GM20431 (cell line): Measurements from ENCODE around the gene COL8A1.

Source experiments
- in situ Hi-C: fragments of 300-500 bp; cut with MseI, MboI; formaldehyde crosslinking; loops from one replicate; pipeline ENCODE4 v1.15.0; 2020; ENCODE audit warnings: low sequenced_read_pairs; ENCODE audit not compliant: unreplicated experiment

Gene COL8A1

GRCh38 chr3:99753268-99753975 lies 115.0 kb downstream of the COL8A1 start:
- in situ Hi-C loops = no loop called here

GRCh38 chr3:99755831-99756230 lies 117.4 kb downstream of the COL8A1 start:
- in situ Hi-C loops = no loop called here

- in situ Hi-C loops = no loop called here
Observed at GRCh38 chr3:99757966-99758365, 119.6 kb downstream of the COL8A1 start.

- in situ Hi-C loops = no loop called here
Observed at GRCh38 chr3:99758502-99759177, 120.2 kb downstream of the COL8A1 start.

- in situ Hi-C loops = no loop called here
Observed at GRCh38 chr3:99760031-99760430, 121.6 kb downstream of the COL8A1 start.

GRCh38 chr3:99760629-99761028 lies 122.2 kb downstream of the COL8A1 start:
- in situ Hi-C loops = no loop called here

GRCh38 chr3:99761415-99762165 lies 123.2 kb downstream of the COL8A1 start:
- in situ Hi-C loops = no loop called here

GRCh38 chr3:99762901-99763300 lies 124.5 kb downstream of the COL8A1 start:
- in situ Hi-C loops = no loop called here

GRCh38 chr3:99764377-99764776 lies 126.0 kb downstream of the COL8A1 start:
- in situ Hi-C loops = no loop called here

GRCh38 chr3:99765042-99765942 lies 126.9 kb downstream of the COL8A1 start:
- in situ Hi-C loops = no loop called here

- in situ Hi-C loops = no loop called here
Observed at GRCh38 chr3:99767291-99767690, 128.9 kb downstream of the COL8A1 start.

- in situ Hi-C loops = no loop called here
Observed at GRCh38 chr3:99768126-99768525, 129.7 kb downstream of the COL8A1 start.

GRCh38 chr3:99768808-99769501 lies 130.6 kb downstream of the COL8A1 start:
- in situ Hi-C loops = no loop called here

- in situ Hi-C loops = no loop called here
Observed at GRCh38 chr3:99772171-99772570, 133.8 kb downstream of the COL8A1 start.

GRCh38 chr3:99772671-99773070 lies 134.3 kb downstream of the COL8A1 start:
- in situ Hi-C loops = no loop called here

GRCh38 chr3:99774467-99774866 lies 136.1 kb downstream of the COL8A1 start:
- in situ Hi-C loops = no loop called here

- in situ Hi-C loops = no loop called here
Observed at GRCh38 chr3:99776516-99777209, 138.3 kb downstream of the COL8A1 start.

- in situ Hi-C loops = no loop called here
Observed at GRCh38 chr3:99777210-99777549, 138.8 kb downstream of the COL8A1 start.

- in situ Hi-C loops = no loop called here
Observed at GRCh38 chr3:99777708-99778107, 139.3 kb downstream of the COL8A1 start.
